HepG2 (cell line): ENCODE data around the gene TBRG4. TPM values are rescaled to one million over a fixed set of nuclear protein-coding genes. Genes with fewer than 3 reads are reported as not detected.

Experiments
- ATAC-seq: fragments of 200-7000 bp; cut with Tn5 transposase; 3 replicates; pipeline ENCODE4 v1.9.1; 2020; ENCODE audit warnings: mild to moderate bottlenecking, moderate library complexity
- BruUV-seq: library from RNA; stranded (reverse); fragments of 400-500 nt; replicated peaks from 2 replicates; lab custom pipeline; 2021; lab: Mats Ljungman, UMichigan
- CTCF ChIA-PET: fragments of 300-600 bp; formaldehyde crosslinking; extraction: SDS; loops from one replicate; lab custom pipeline; 2021; ENCODE audit warnings: low total read pairs, inconsistent platforms, low intra/inter-chr PET ratio; lab: Yijun Ruan, JAX
- POLR2A ChIA-PET: fragments of 350-600 bp; sonication (Branson Sonifier 250); formaldehyde crosslinking; loops from one replicate; lab custom pipeline; 2020; ENCODE audit warnings: antibody characterized with exemption, inconsistent platforms; lab: Yijun Ruan, JAX
- DNase-seq: peaks from one replicate; pipeline ENCODE4 v3.0.0-alpha.2; 2015; ENCODE audit warnings: low spot score
- FAIRE-seq: peaks from 3 replicates; lab custom pipeline; 2011; peaks lifted over from hg19 to GRCh38; lab: Jason Lieb, UNC
- H2AFZ ChIP-seq: one replicate; pipeline ENCODE4 v1.6.1; 2011; ENCODE audit warnings: low read length, inconsistent platforms
- H3K27ac ChIP-seq: fragments of 300-600 bp; 3 replicates; pipeline ENCODE4 v1.8.0; 2011; ENCODE audit warnings: mixed run types, mild to moderate bottlenecking, mixed read lengths, low read length, inconsistent platforms; ENCODE audit not compliant: insufficient read depth; ENCODE audit errors: extremely low read length
- H3K27me3 ChIP-seq, 2 experiments: fragments of 200-600 bp in 1 of 2; 2 replicates in 1 of 2; 3 replicates in 1 of 2; pipeline versions ENCODE4 v1.6.0 to v1.8.0; 2011; ENCODE audit warnings: low read length in 2 of 2, mild to moderate bottlenecking in 2 of 2, moderate library complexity in 2 of 2, inconsistent platforms in 1 of 2; ENCODE audit not compliant: insufficient read depth in 2 of 2, control insufficient read depth in 1 of 2
- H3K36me3 ChIP-seq, 2 experiments: fragments of 200-600 bp in 1 of 2; replicated peaks in 1 of 2; 2 replicates in 1 of 2; 3 replicates in 1 of 2; pipeline versions ENCODE4 v1.5.1 to v1.8.0; 2011; ENCODE audit warnings: low read length in 2 of 2, inconsistent platforms in 1 of 2; ENCODE audit not compliant: insufficient read depth in 2 of 2, control insufficient read depth in 1 of 2
- H3K4me1 ChIP-seq: 2 replicates; pipeline ENCODE4 v1.5.1; 2012; ENCODE audit warnings: low read length, inconsistent platforms; ENCODE audit not compliant: insufficient read depth
- H3K4me2 ChIP-seq: 2 replicates; pipeline ENCODE4 v1.6.0; 2011; ENCODE audit warnings: low read depth, low read length, inconsistent platforms
- H3K4me3 ChIP-seq, 3 experiments: fragments of 200-600 bp in 1 of 3; sonication (generic), shearing (Covaris generic) in 1 of 3; replicated peaks in 1 of 3; 2 replicates each; pipeline ENCODE4 v1.5.1; 2011 to 2016; ENCODE audit warnings: low read length in 3 of 3, inconsistent platforms in 2 of 3, low read depth in 2 of 3, mild to moderate bottlenecking in 2 of 3, control low read depth in 1 of 3, mixed read lengths in 1 of 3; ENCODE audit not compliant: insufficient read depth in 1 of 3
- H3K79me2 ChIP-seq: one replicate; pipeline ENCODE4 v1.6.1; 2011; ENCODE audit warnings: low read length, inconsistent platforms; ENCODE audit not compliant: insufficient read depth
- H3K9ac ChIP-seq: 2 replicates; pipeline ENCODE4 v1.6.0; 2011; ENCODE audit warnings: mild to moderate bottlenecking, low read depth, low read length, inconsistent platforms; ENCODE audit not compliant: insufficient read depth
- H3K9me3 ChIP-seq: 2 replicates; pipeline ENCODE4 v1.5.1; 2012; ENCODE audit warnings: mild to moderate bottlenecking, low read length
- H4K20me1 ChIP-seq: 2 replicates; pipeline ENCODE4 v1.6.0; 2011; ENCODE audit warnings: inconsistent platforms, mild to moderate bottlenecking, low read length, moderate library complexity; ENCODE audit not compliant: insufficient read depth
- ARID4A ChIP-seq: sonication (generic); formaldehyde crosslinking; IDR thresholded peaks from 2 replicates; pipeline ENCODE4 v1.5.0; 2020; ENCODE audit warnings: mild to moderate bottlenecking, missing genetic modification reagents, borderline replicate concordance
- ELF1 ChIP-seq: sonication (generic); formaldehyde crosslinking; IDR thresholded peaks from 2 replicates; pipeline ENCODE4 v1.4.0; 2020; ENCODE audit warnings: missing genetic modification reagents
- HHEX ChIP-seq: IDR thresholded peaks from 2 replicates; pipeline ENCODE4 v1.6.1; 2016; ENCODE audit warnings: control low read depth
- ISL2 ChIP-seq: sonication (generic); formaldehyde crosslinking; IDR thresholded peaks from 2 replicates; pipeline ENCODE4 v1.5.0; 2020; ENCODE audit warnings: missing genetic modification reagents
- NR1H2 ChIP-seq: sonication (generic); formaldehyde crosslinking; IDR thresholded peaks from 2 replicates; pipeline ENCODE4 v1.8.1; 2022; ENCODE audit warnings: low read depth, missing genetic modification reagents, borderline replicate concordance
- RELA ChIP-seq: sonication (generic); formaldehyde crosslinking; IDR thresholded peaks from 2 replicates; pipeline ENCODE4 v1.4.0; 2020; ENCODE audit warnings: missing genetic modification reagents
- STAT5B ChIP-seq: sonication (generic); formaldehyde crosslinking; IDR thresholded peaks from 2 replicates; pipeline ENCODE4 v1.4.0; 2020; ENCODE audit warnings: missing genetic modification reagents
- TERF1 ChIP-seq: sonication (generic); formaldehyde crosslinking; IDR thresholded peaks from 2 replicates; pipeline ENCODE4 v1.8.0; 2022; ENCODE audit warnings: mild to moderate bottlenecking, missing genetic modification reagents, moderate library complexity
- THAP11 ChIP-seq: IDR thresholded peaks from 2 replicates; pipeline ENCODE4 v1.6.1; 2016; ENCODE audit warnings: missing biosample characterization, missing genetic modification reagents
- ZFP62 ChIP-seq: sonication (generic); formaldehyde crosslinking; IDR thresholded peaks from 2 replicates; pipeline ENCODE4 v1.4.0; 2020; ENCODE audit warnings: missing genetic modification reagents
- ZMYM4 ChIP-seq: sonication (generic); formaldehyde crosslinking; IDR thresholded peaks from 2 replicates; pipeline ENCODE4 v1.8.1; 2023; ENCODE audit warnings: mild to moderate bottlenecking, missing genetic modification reagents
- ZNF337 ChIP-seq: sonication (generic); formaldehyde crosslinking; IDR thresholded peaks from 2 replicates; pipeline ENCODE4 v1.5.1; 2020; ENCODE audit warnings: missing genetic modification reagents, low read depth, mild to moderate bottlenecking, borderline replicate concordance
- ZNF414 ChIP-seq: sonication (generic); formaldehyde crosslinking; IDR thresholded peaks from 2 replicates; pipeline ENCODE4 v1.5.0; 2020; ENCODE audit warnings: missing genetic modification reagents
- ZNF781 ChIP-seq: sonication (generic); formaldehyde crosslinking; IDR thresholded peaks from 2 replicates; pipeline ENCODE4 v1.5.1; 2020; ENCODE audit warnings: borderline replicate concordance, mild to moderate bottlenecking, missing genetic modification reagents; ENCODE audit errors: not compliant biosample characterization
- WGBS: methylation state at CpG from one replicate; pipeline ENCODE4 v1.1.6; 2017; ENCODE audit warnings: low lambda C conversion rate; 5-methylcytosine and 5-hydroxymethylcytosine counted together
- in situ Hi-C: cut with HindIII; loops from 2 replicates; pipeline ENCODE4 v1.10.0; 2017; ENCODE audit warnings: low pct_unique_long_range_greater_than_20kb; ENCODE audit not compliant: extremely low pct_ligation_motif_present
- intact Hi-C: fragments of 100-400 bp; cut with micrococcal nuclease; formaldehyde crosslinking; loops from one replicate; pipeline ENCODE4 v1.10.0; 2022; ENCODE audit not compliant: unreplicated experiment
- polyA plus RNA-seq, 8 experiments: library from polyadenylated mRNA; depleted of rRNA in 3 of 8; stranded (reverse) in 7 of 8; unstranded in 1 of 8; fragments of >200 nt; fragmentation: Illumina TruSeq in 4 of 8; extraction: Trizol in 4 of 8; gene quantifications; 2 replicates each; pipeline versions ENCODE4 v1.2.1 to v1.2.3, GENCODE V29; 2011 to 2016; ENCODE audit warnings: low read depth in 4 of 8, missing spikeins in 1 of 8, mixed read lengths in 1 of 8; ENCODE audit not compliant: insufficient read depth in 1 of 8
- total RNA-seq, 5 experiments: library from RNA; depleted of rRNA; stranded (reverse); fragments of >200 nt; fragmentation: Illumina TruSeq; extraction: Trizol; gene quantifications; 2 replicates each; pipeline ENCODE4 v1.2.3, GENCODE V29; 2016; ENCODE audit warnings: low read depth in 1 of 5
- TF ChIP-seq, protein P1 (sequence below): sonication (generic); formaldehyde crosslinking; IDR thresholded peaks from 2 replicates; pipeline ENCODE4 v1.5.1; 2020; ENCODE audit warnings: missing genetic modification reagents, mild to moderate bottlenecking, borderline replicate concordance
- TF ChIP-seq, protein P2 (sequence below): sonication (generic); formaldehyde crosslinking; IDR thresholded peaks from 2 replicates; pipeline ENCODE4 v1.4.0; 2020; ENCODE audit warnings: mild to moderate bottlenecking, missing genetic modification reagents

The TBRG4 gene
- total and polyA plus RNA-seq, 2 of the 13 experiments (the other 11 are each of a cell fraction or from before 2014, with no cell fraction given), result 87.8 to 107 TPM

DNA sequence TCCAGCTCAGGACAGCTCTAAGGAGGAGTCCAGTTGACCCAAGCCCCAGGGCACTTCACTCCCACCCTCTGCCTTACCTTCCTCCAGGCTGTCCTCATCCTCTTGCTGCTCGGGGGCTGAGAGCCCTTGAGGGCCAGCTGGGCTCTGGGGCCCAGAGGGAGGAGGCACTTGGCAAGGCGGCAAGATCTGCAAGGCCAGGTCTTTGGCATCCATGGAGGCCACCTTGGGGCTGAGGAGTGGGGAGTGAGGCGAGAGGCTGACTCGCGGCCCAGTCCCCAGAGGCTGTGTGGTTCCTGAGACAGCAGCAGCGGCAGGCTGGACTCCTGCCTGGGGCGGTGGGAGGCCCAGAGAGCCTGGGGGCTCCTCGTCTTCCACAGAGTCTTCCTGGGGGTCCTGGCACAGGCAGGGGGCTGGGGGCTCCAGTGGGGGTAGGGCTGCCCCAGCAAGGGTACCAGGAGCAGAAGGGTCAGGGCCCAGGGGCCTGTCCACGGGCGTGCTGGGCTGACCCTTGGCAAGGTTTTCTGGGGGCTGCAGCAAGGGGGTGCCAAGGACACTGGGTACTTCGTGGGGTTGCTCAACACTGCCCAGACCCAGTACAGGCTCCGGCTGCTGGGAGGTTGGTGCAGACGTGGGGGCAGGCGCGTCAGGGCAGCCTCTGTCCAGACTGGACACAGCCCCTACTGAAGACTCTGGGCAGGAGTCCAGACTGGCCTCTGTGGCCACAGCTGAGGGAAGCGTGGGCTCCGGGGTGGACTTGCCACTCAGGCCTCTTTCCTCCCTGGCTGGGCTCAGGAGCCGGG lies 29.3 kb downstream of the TBRG4 start:
- 59% methylated on average over 5 of the region's 18 CpGs for WGBS
- H4K20me1 ChIP-seq, result no peaks in the 10 kb centered on the region
- no peak for TF ChIP-seq RELA (CRISPR knock-in tag)
- no peak for TF ChIP-seq ISL2 (CRISPR knock-in tag)
- TF ChIP-seq ARID4A (CRISPR knock-in tag), result no peak
- TF ChIP-seq TERF1 (CRISPR knock-in tag), result no peak
- TF ChIP-seq HHEX (CRISPR knock-in tag), result no peak
- TF ChIP-seq THAP11 (CRISPR knock-in tag), result no peak
- TF ChIP-seq ZFP62, result no peak
- no peak for TF ChIP-seq ELF1 (CRISPR knock-in tag)
- no peak for TF ChIP-seq ZNF781 (CRISPR knock-in tag)
- TF ChIP-seq STAT5B (CRISPR knock-in tag), result no peak
- TF ChIP-seq, protein P1, sequence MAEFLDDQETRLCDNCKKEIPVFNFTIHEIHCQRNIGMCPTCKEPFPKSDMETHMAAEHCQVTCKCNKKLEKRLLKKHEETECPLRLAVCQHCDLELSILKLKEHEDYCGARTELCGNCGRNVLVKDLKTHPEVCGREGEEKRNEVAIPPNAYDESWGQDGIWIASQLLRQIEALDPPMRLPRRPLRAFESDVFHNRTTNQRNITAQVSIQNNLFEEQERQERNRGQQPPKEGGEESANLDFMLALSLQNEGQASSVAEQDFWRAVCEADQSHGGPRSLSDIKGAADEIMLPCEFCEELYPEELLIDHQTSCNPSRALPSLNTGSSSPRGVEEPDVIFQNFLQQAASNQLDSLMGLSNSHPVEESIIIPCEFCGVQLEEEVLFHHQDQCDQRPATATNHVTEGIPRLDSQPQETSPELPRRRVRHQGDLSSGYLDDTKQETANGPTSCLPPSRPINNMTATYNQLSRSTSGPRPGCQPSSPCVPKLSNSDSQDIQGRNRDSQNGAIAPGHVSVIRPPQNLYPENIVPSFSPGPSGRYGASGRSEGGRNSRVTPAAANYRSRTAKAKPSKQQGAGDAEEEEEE (CRISPR knock-in tag), result no peak
- no peak for TF ChIP-seq ZNF337
- TF ChIP-seq, protein P2, sequence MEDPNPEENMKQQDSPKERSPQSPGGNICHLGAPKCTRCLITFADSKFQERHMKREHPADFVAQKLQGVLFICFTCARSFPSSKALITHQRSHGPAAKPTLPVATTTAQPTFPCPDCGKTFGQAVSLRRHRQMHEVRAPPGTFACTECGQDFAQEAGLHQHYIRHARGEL (CRISPR knock-in tag), result no peak
- TF ChIP-seq ZNF414, result no peak
- no peak for TF ChIP-seq ZMYM4 (CRISPR knock-in tag)
- no peak for TF ChIP-seq NR1H2
- no peak for FAIRE-seq
- no peak for DNase-seq
- intact Hi-C loops, result no loop called here
- CTCF ChIA-PET, result no interaction called here
- no peak overlapping the region for H3K4me2 ChIP-seq
- H3K79me2 ChIP-seq, result no peaks in the 10 kb centered on the region
- peaks cover 9 to 33% of the 10 kb centered on the region in 2 experiments for H3K27me3 ChIP-seq
- no peak overlapping the region for H3K27ac ChIP-seq
- H3K9ac ChIP-seq, result no peak overlapping the region
- POLR2A ChIA-PET, result no interaction called here
- no peak overlapping the region for H3K4me3 ChIP-seq
- no peak; the same call in 1 of the 3 replicates for ATAC-seq
- H3K4me1 ChIP-seq, result no peaks in the 10 kb centered on the region
- H3K36me3 ChIP-seq, result no peaks in the 10 kb centered on the region
- BruUV-seq, result no TSS peak
- H3K9me3 ChIP-seq, result no peaks in the 10 kb centered on the region
- H2AFZ ChIP-seq, result no peak overlapping the region
- in situ Hi-C loops, result no loop called here
